G401.6 (cell line): ENCODE data around the gene ZNF716.
"Not testable (repeated sequence)": the region's sequence is repeated elsewhere in the genome, so short reads cannot be mapped to it uniquely, and the experiment has no call there.

Experiments used
- FAIRE-seq: peaks from 2 replicates; lab custom pipeline; 2012; peaks lifted over from hg19 to GRCh38; lab: Jason Lieb, UNC

The ZNF716 gene

DNA sequence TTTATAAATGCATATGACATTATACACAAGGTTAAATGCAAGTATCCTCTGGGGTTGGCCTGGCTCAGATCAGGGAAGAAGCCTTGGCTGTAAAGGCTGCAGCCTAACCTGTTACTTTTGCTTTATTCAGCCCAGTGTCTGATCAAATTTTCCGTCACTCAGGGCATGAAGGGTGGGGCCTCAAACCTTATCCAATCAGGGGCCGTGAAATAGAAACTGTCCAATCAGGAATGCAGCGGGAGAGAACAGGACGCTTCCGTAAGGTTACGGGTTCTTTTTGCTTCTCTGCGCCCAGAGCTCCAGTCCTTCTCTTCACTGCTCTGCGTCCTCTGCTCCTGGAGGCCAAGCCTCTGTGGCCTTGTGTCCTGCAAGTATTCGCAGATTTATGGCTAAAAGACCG is at the start of gene ZNF716:
ZNF716 (plus strand) TSS at position 274 of the 400 bp plus-strand sequence; CDS start at position 386, 112 bp downstream.
- FAIRE-seq, result no peak

- no peak for FAIRE-seq
Observed at GRCh38 chr7:57400531-57401155, 49.3 kb upstream of the ZNF716 start.

DNA sequence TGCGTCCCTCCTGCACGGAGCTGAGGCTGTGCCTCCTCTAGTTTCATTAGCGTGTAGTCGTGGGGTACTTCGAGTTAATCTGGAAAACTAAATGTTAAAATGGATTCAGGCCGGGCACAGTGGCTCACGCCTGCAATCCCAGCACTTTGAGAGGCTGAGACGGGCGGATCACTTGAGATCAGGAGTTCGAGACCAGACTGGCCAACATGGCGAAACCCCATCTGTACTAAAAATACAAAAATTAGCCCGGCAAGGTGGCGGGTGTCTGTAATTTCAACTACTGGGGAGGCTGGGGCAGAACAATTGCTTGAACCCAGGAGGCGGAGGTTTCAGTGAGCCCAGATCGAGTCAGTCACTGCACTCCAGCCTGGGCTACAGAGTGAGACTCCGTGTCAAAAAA is 46.9 kb upstream of the ZNF716 start:
- FAIRE-seq, result not testable (repeated sequence)

DNA sequence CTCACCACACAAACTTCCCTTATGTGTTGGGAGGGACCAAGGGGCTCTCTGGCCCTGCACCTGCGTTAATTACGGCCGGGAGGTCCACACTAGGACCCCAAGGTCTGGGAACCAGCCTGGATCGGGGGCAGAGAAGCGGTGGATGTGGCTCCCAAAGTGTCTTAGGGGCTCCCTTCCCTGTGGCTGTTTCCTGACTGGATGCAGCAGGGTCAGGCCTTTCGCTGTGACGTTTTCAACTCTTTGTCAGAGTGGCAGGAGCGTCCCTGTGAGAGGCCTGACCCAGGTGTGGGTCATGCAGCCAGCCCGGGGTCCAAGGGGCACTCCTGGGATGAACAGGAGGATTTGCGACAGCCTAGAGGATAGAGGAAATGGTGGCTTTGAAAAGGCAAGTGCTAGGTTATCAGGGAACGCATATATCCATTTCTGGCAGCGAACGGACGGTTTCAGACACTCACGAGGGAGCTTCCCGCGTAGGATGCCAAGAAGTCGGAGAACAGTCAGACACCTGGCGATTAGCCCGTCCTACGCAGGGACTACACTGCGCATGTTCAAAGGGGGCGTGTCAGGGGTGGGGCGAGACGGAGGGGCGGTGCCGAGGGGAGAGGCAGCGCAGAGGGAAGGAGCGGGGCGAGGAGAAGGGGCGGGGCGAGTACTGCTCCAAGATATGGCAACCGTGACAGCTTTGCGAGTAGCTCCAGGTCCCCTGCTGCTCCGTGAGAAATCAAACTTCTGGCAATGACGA is 46.2 kb upstream of the ZNF716 start:
- FAIRE-seq, result no peak

DNA sequence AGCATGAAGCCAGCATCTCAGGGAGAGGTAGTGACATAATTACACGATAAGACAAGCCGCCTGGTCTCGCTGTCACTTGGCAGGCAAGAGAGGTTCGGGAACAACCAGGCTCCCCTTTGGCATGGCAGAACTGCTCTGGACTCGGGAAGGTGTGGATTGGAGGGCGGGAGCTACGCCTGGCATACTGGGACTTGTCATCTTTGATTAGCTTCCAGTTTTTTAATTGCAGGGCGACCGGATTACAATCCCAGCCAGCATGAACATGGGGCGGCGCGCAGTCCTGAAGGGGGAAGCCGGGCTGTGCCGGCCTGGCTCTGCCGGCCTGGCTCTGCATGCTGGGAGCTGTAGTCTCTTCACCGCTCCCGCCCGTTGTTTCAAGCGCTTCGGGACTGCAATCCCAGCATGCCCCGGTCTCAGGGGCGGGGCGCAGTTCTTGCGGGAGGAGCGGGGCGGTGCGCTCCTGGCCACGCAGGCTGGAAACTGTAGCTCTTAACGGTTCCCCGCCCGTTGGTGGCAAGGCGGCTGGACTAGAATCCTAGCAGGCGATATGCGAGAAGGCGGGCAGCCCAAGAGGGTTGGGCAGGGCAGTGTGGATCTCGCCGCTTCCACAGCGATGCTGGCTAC is 45.5 kb upstream of the ZNF716 start:
- FAIRE-seq, result no peak

GRCh38 chr7:57404967-57405421 is 45.0 kb upstream of the ZNF716 start:
- no peak for FAIRE-seq

DNA sequence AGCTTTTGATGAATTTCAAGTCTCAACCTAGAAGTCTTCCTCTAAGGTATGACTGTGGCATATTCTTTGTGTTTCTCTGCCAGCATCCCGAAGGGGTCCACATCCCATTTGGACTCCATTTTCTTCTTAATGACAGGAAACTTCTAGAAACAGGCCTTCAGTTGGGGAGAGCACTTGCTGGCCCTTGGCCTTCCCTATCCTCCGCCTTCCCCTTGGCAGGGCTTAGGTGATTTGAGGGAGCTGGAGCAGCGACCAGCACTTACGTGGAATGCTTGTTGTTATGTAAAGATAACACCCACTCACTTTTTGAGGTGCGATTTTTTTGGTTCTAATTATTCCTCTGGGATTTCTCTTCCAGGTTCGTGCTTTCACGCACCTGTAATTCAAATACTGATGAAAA is 42.9 kb upstream of the ZNF716 start:
- FAIRE-seq, result no peak

GRCh38 chr7:57412168-57412567 is 37.8 kb upstream of the ZNF716 start:
- no peak for FAIRE-seq

GRCh38 chr7:57412618-57413017 is 37.4 kb upstream of the ZNF716 start:
- FAIRE-seq, result no peak

- no peak for FAIRE-seq
Observed at GRCh38 chr7:57413529-57414398, 36.2 kb upstream of the ZNF716 start.

- no peak for FAIRE-seq
Observed at GRCh38 chr7:57414415-57414814, 35.6 kb upstream of the ZNF716 start.

DNA sequence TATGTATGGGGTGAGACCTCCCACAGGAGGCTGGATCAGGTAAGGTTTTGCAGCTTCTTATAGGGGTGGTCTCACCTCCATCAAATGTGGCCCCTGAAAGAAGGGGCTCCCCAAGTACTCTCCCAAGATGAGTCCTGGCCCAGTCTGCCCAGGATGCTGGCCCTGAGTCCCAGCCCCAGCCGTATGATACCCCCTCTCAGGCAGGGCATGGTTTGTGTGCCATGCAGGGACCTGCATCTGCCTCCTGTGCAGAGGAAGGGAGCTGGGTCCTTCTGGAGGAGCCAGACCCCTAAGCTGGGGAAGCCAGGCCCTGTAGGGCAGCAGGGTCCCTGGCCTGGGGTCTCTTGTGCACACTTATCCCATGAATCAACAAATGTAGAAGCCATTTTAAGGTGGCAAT is 35.1 kb upstream of the ZNF716 start:
- FAIRE-seq, result no peak

DNA sequence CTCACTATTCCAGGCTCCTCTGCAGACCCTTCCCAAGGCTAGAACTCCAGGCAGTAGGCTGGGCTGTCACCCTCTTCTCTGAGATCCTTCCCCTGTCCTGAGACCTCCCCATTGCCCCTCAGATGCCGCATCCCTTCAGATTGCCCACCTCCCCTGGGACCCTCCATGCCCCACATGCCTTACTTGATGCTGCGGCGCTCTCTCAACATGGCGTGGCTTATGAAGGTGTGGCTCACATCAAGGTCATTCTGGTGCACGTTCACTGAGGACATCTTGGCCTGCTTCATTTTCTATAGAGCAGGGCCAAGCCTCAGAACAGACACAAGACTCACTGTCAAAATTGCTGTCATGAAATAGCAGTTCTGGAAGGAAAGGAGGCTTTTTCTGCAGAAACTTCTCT is 34.7 kb upstream of the ZNF716 start:
- no peak for FAIRE-seq

DNA sequence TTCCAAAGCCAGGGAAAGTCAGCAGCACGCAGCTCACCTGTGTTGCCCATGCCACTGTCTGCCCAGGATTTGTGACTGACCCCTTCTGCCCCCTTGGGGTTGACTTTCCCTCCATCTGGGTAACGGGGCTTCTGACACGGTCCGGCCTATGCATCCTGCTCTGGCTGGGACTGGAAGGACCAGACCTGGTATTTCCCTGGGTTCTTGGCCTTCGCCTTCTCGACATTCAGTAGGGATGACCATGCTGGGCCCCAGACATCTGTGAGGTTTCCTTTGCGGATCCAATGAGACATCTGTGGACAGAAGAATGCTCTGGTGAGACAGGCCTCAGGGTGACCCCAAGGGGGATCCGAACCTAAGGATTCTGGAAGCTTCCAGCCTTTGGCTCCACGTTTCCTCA is 34.2 kb upstream of the ZNF716 start:
- no peak for FAIRE-seq

- FAIRE-seq, result no peak
Observed at GRCh38 chr7:57416601-57417358, 33.2 kb upstream of the ZNF716 start.

DNA sequence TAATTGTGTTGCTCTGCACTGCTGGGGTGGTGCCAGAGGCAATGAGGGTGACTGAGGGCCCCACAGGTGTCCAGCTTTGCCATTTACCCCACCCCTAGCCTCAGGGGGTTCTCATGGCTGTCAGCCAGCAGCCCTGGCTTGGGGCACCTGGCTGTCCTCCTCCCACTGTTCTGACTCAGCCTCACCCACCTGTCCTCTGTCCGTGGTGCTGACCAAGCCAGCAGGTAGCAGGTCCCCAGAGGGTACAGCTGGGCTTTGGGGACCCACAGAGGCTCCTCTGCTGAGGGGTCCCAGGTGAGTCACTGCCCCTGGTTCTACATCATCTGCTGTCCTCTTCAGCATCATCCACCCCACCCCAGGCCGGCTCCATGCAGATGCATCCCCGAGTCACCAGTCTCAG is 32.2 kb upstream of the ZNF716 start:
- no peak for FAIRE-seq

DNA sequence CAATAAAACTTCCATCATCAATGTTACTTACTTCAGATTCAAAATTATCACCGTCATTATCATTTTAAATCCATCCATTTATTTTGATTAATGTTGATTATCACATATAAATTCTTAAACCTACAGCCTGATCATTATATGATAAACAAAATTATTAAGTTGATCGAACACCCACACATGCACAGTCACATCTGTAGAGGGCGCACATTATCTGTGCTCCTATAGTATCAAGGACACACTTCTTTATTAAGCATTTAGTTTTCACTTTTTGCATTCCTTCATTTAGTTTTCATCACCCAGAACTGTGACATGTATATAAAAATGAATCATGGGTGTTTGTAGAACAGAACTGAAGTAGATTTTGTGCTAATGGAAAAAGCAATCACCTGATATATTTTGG is 26.2 kb upstream of the ZNF716 start:
- FAIRE-seq, result no peak

DNA sequence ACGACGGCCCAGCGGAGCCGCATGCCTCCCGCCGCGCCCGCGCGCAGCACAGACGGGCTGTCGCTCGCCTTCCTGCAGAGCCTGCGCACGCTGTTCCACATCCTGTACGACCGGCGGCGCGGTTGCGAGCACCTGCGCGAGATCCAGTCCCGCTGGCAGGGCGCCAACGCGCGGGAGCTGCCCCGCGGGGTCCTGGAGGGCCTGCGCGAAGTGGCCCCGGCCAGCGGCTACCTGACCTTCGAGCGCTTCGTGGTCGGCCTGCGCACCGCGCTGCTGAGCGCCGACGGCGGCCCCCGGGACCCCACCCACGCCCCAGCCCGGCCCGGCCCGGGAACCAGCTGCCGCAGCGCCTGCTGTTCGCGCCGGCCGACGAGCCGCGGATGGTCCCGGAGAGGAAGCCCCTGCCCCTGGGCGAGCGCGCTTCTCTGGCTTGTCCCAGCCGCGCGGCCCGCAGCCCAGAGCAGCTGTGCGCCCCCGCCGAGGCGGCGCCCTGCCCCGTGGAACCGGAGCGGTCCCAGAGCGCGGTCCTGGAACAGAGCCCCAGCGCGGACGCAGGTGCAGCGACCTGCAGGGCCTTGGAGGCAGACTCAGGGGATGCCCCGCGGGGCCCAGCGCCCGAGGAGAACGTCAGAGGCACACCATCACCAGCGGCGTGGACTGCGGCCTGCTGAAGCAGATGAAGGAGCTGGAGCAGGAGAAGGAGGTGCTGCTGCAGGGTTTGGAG is 25.3 kb upstream of the ZNF716 start:
- no peak for FAIRE-seq

DNA sequence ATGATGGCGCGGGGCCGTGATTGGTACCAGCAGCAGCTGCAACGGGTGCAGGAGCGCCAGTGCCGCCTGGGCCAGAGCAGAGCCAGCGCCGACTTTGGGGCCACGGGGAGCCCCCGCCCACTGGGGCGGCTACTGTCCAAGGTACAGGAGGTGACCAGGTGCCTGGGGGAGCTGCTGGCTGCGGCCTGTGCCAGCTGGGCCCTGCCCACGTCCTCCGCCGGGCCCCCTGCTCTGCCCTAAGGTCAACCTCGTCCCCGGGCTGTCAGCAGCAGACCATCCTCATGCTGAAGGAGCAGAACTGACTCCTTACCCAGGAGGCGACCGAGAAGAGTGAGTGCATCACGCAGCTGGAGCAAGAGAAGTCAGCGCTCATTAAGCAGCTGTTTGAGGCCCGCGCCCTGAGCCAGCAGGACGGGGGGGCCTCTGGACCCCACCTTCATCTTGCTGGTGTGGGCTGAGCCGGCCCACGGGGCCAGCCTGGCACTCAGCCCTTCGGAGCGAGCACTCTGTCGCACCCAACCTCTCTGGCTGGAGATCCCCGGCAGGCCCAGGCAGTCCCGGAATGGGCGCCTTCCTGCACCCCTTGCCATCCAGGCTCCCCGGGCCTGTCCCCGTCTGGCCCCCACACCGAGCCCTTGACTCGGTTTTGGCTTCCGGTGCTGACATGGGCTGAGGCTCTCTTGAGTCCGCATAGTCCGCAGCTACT is 24.6 kb upstream of the ZNF716 start:
- FAIRE-seq, result no peak

- FAIRE-seq, result no peak
Observed at GRCh38 chr7:57425969-57426628, 23.9 kb upstream of the ZNF716 start.
